Right renal cortex interstitium (tissue), 3 donors: ENCODE measurements around the gene NSMCE1. TPM values are rescaled to one million over a fixed set of nuclear protein-coding genes. Genes with fewer than 3 reads are reported as not detected.

Experiments
- DNase-seq, 3 donors: peaks; one replicate each; pipeline ENCODE4 v3.0.0-alpha.2; 2013; ENCODE audit warnings: low read depth in 3 of 3, low spot score in 2 of 3
- polyA plus RNA-seq, 3 donors: library from polyadenylated mRNA; unstranded; fragments of 120-200 nt; gene quantifications; one replicate each; pipeline ENCODE4 v1.2.1, GENCODE V29; 2013; ENCODE audit not compliant: insufficient read length in 3 of 3

NSMCE1 gene
- polyA plus RNA-seq, 3 donors = 83.3 to 97.9 (median 94.8) TPM

GRCh38 chr16:27245276-27246172 lies 23.0 kb downstream of the NSMCE1 start:
- DNase-seq = no peak

GRCh38 chr16:27244363-27244755 lies 24.2 kb downstream of the NSMCE1 start:
- DNase-seq = no peak

- DNase-seq = no peak
These were observed 24.7 kb downstream of the NSMCE1 start for GRCh38 chr16:27243725-27244362.

DNA sequence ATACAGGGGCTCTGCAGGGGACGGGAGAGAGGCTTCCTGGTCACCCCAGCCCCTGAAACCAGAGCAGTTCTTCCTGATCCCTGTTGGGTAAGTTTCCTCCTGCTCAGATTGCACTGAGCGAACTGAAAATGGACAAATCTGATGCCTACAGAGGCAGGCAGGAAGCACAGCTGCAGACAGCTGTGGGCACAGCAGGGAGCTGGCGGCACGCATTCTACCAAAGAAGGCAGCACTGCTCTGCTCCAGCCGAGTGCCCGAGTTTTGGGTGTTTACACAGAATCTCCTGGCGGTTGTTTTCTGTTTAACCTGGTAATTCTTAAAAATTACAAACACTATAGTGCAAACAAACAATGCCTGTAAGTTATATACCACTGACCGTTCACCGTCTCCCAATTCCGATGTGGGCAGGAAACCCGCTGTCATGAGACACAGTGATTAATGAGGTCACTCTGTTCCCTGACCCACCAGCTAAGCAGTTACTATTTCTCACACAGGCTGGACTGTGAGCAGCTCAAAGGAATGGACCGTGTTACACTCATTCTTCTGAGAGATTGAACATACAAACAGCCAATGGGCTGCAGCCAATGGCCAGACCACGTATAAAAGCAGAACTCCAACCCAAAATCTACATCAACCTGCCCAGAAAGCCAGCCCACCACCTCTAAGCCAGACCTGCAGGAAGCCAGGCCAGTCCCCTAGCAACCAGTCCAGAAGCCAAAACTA lies 25.5 kb downstream of the NSMCE1 start:
- peak in 1 of 3 donors; percentile 74 for DNase-seq

DNA sequence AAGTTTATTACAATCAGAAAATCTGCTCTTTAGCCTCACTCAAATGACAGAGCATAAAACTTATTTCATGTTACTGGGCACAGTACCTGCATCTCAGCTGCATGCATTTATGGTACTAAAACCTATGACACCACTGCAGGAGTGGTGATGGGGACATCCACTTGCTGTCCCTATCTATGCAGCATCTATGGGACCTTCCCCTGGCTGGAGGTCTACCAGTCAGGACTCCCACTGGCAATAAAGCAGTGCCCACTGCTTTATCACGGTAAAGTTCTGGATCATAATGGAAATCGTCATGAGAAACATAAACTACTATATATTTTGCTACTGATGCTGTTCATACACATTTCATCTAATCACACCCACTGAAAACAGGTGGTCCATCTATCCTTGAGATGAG lies 26.2 kb downstream of the NSMCE1 start:
- DNase-seq = no peak

DNA sequence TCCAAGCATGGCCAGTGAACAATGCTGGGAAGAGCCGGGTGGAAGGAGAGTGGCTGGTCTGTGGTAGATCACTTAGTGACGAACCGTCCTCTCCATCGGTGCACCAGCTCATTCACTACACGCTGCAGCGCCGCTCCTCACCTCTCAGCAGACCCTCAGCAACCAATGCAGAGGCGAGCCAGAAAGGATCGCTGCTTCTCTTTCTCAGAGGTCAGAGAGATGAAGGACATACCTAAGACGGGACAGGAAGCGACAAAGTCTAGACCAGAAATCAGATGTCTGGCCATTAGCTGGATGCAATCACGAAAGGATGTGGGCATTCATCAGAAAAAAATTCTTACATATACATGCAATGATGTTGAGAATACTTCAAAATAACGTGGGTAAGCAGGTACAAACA lies 26.9 kb downstream of the NSMCE1 start:
- DNase-seq = no peak

- DNase-seq = no peak
These were observed 27.5 kb downstream of the NSMCE1 start for GRCh38 chr16:27240948-27241531.

- DNase-seq = no peak
These were observed 28.5 kb downstream of the NSMCE1 start for GRCh38 chr16:27239906-27240655.

GRCh38 chr16:27239026-27239425 lies 29.5 kb downstream of the NSMCE1 start:
- no peak for DNase-seq

DNA sequence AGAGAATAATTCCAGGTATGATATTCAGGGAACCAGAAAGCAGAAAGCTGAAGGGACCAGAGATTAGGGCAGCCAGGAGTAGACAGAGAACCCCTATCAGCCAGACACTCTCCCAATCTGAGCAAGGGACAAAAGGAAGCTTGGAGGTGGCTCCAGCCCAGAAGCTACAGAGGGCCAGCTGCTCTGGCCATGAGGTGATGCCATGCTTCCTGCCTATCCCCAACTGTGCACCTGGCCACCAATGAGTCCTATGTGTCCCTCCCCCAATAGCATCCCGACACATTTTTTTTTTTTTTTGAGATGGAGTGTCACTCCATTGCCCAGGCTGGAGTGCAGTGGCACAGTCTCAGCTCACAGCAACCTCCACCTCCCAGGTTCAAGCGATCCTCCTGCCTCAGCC lies 30.0 kb downstream of the NSMCE1 start:
- DNase-seq = no peak

DNA sequence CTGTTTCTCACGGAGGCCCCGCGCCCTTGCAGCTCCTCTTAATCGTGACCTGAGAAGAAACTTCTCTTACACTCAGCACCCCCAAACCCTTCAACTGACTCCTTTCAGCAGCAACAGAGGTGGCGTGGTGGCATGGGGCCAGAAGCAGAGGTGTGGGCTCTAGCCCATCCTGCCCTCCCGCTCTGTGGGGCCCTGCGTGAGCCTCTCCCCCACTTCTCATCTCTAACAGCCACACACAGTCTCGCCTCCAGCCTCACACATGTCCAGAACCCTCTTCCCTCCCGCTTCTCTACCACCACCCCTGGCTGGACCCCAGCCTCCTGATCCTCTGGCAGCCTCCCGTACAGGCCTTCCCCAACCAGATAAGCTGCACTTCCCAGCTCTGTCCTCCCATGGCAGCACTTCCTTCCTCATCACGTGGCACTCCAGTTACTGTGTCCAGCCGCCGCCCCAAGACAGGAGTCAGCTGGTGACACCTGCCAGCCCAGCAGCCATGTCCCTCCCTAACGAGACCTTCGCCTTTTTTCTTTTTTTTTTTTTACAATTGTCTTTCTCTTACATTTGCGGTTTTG lies 30.5 kb downstream of the NSMCE1 start:
- no peak for DNase-seq

GRCh38 chr16:27237219-27238015 lies 31.2 kb downstream of the NSMCE1 start:
- DNase-seq = no peak

- no peak for DNase-seq
These were observed 31.8 kb downstream of the NSMCE1 start for GRCh38 chr16:27236635-27237218.

GRCh38 chr16:27235938-27236245 lies 32.7 kb downstream of the NSMCE1 start:
- DNase-seq = no peak

DNA sequence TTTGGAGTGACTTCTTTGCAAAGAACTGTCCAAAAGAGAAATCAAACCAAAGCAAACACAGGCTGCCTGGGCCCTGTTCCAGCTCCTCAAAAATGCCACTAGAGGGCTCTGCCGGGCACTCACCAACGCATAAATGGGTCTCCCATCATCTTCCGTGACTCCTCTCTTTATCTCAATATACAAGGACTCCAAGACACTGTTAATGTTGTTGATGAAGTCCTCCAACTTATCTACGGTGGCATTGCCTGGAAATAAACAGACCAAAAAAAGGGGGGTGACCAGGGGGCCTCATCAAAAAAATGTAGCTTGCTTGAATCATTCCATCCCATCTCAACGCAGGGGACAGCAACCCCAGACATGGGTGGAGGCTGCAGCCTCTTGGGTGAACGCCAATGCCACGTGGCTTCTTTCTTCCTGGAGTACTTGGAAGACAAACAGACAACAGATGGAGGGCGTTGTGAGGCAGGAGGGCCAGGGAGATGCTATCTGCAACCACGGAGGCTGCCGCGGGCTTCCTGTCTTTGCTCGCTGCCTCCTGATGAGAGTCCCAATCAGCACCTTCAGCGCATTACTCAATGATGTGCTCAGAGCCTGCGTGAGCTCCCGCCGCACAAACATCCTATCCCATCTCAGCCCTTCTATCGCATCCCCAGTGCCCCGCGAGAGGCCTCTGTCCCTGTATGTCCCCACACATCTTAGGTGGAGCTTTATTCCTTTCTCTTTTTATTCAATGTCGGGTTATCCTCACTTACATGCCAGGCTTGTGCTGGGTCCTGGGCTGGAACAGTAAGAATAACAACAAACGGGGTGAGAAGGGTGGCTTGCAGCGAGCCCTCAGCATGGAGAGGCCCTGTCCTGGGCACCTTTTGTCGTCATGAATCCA lies 33.3 kb downstream of the NSMCE1 start:
- DNase-seq = no peak

DNA sequence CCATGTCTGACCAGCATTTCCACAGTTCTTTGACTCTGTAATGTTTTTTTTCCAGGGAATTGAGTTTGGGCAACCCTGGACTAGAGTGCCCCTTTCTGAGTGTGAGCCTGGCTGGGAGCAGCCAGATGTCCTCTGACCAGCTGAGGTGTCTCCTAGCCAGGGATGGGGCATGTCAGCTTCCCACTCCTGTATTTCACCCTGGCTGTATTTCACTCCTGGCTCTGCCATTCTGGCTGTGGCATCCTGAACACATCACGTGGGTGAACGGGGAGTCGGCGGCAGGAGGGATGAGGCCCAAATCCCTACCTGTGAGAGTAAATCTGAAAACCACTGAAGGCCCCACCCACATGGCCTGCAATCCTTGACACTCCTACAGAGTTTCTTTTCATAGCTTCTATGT lies 34.0 kb downstream of the NSMCE1 start:
- DNase-seq = no peak

DNA sequence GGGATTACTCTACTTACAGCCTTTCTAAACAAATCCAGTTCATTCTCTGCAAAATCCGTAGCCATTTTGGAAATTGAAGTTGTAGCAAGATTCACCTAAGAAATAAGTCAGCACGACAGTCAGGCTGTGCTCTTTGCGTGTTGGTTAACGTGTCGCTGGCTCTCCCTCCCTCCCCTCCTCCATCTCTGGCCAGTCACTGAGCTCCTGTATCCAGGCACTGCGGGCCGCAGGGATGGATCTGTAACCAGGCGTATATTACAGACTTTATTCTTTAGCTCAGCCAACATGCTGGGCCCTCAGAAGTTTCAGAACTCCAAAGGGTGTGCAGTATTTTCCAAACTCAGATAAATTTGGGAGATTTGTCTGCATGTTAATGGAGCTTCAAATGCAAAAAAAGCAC lies 34.4 kb downstream of the NSMCE1 start:
- DNase-seq = no peak

DNA sequence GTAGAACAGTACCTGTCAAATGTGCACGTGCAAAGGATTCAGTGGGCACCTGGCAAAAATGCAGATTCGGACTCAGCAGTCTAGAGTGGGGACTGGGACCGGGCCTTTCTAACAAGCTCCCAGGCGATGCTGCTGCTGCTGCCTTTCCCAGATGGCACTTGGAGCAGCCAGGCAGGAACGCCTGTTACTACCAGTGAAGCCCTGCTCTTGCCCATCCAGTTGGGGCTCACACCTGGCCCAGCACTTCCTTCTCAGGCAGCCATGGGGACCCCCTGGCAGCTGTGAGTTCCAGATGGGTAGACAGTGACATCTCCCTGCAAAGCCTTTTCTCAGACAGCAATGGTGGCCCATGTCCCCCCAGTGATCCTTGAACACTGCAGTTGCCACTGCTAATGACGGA lies 34.8 kb downstream of the NSMCE1 start:
- DNase-seq = no peak
